Keratinocyte (primary cell): ENCODE results near the gene DAB1. TPM values are rescaled to one million over a fixed set of nuclear protein-coding genes. Genes with fewer than 3 reads are reported as not detected.

Experiments
- DNase-seq: peaks from one replicate; pipeline ENCODE4 v3.0.0-alpha.2; 2011; ENCODE audit warnings: low read depth, missing footprints, low spot score
- FAIRE-seq: peaks from 2 replicates; lab custom pipeline; 2011; peaks lifted over from hg19 to GRCh38; lab: Jason Lieb, UNC
- H2AFZ ChIP-seq: 2 replicates; pipeline ENCODE4 v1.6.0; 2012; ENCODE audit warnings: low read length, control low read depth, inconsistent platforms; ENCODE audit not compliant: control insufficient read depth
- H3K27ac ChIP-seq: 2 replicates; pipeline ENCODE4 v1.5.1; 2011; ENCODE audit warnings: low read length; ENCODE audit not compliant: control insufficient read depth, insufficient read depth
- H3K27me3 ChIP-seq: 3 replicates; pipeline ENCODE4 v1.6.0; 2011; ENCODE audit warnings: low read length; ENCODE audit not compliant: control insufficient read depth, insufficient read depth; ENCODE audit errors: extremely low read depth
- H3K36me3 ChIP-seq, 2 experiments: 2 replicates in 1 of 2; 3 replicates in 1 of 2; pipeline ENCODE4 v1.5.1; 2011; ENCODE audit warnings: low read length in 2 of 2, mild to moderate bottlenecking in 1 of 2; ENCODE audit not compliant: control insufficient read depth in 2 of 2, insufficient read depth in 2 of 2; ENCODE audit errors: extremely low read depth in 1 of 2
- H3K4me1 ChIP-seq: 3 replicates; pipeline ENCODE4 v1.5.1; 2011; ENCODE audit warnings: low read length; ENCODE audit not compliant: control insufficient read depth, insufficient read depth; ENCODE audit errors: extremely low read depth
- H3K4me2 ChIP-seq: 3 replicates; pipeline ENCODE4 v1.6.0; 2011; ENCODE audit warnings: low read depth, low read length; ENCODE audit not compliant: control insufficient read depth, insufficient read depth; ENCODE audit errors: extremely low read depth
- H3K4me3 ChIP-seq, 3 experiments: fragments of 200-600 bp in 1 of 3; sonication (generic) in 1 of 3; 2 replicates in 2 of 3; 3 replicates in 1 of 3; pipeline ENCODE4 v1.5.1; 2011 to 2016; ENCODE audit warnings: low read length in 3 of 3, mild to moderate bottlenecking in 3 of 3, control low read depth in 2 of 3, inconsistent platforms in 1 of 3, low read depth in 1 of 3, mixed read lengths in 1 of 3, mixed run types in 1 of 3, moderate library complexity in 1 of 3; ENCODE audit not compliant: control insufficient read depth in 2 of 3, insufficient read depth in 2 of 3; ENCODE audit errors: extremely low read depth in 1 of 3
- H3K79me2 ChIP-seq: 2 replicates; pipeline ENCODE4 v1.6.0; 2012; ENCODE audit warnings: low read length; ENCODE audit not compliant: control insufficient read depth, insufficient read depth
- H3K9ac ChIP-seq: 3 replicates; pipeline ENCODE4 v1.6.0; 2011; ENCODE audit warnings: low read length; ENCODE audit not compliant: control insufficient read depth, insufficient read depth; ENCODE audit errors: extremely low read depth
- H3K9me1 ChIP-seq: 3 replicates; pipeline ENCODE4 v1.6.0; 2011; ENCODE audit warnings: low read length; ENCODE audit not compliant: control insufficient read depth, insufficient read depth; ENCODE audit errors: extremely low read depth
- H3K9me3 ChIP-seq: 2 replicates; pipeline ENCODE4 v1.5.1; 2012; ENCODE audit warnings: low read depth, low read length; ENCODE audit not compliant: control insufficient read depth
- H4K20me1 ChIP-seq: 3 replicates; pipeline ENCODE4 v1.6.0; 2011; ENCODE audit warnings: low read length; ENCODE audit not compliant: control insufficient read depth, insufficient read depth; ENCODE audit errors: extremely low read depth
- EZH2 ChIP-seq: IDR thresholded peaks from one replicate; pipeline ENCODE4 v1.6.1; 2012; ENCODE audit warnings: inconsistent platforms, mild to moderate bottlenecking, low read length, moderate library complexity
- dilution Hi-C: fragments of 300-500 bp; cut with MboI; formaldehyde crosslinking; loops from one replicate; pipeline ENCODE4 v1.7.0; 2020; ENCODE audit warnings: low sequenced_read_pairs; ENCODE audit not compliant: extremely low pct_ligation_motif_present
- polyA plus RNA-seq, 5 experiments: library from polyadenylated mRNA; depleted of rRNA in 3 of 5; stranded (reverse) in 3 of 5; stranded (forward) in 1 of 5; unstranded in 1 of 5; fragments of >200 nt; gene quantifications; 1 replicate in 1 of 5; 2 replicates in 3 of 5; 3 replicates in 1 of 5; pipeline versions ENCODE4 v1.2.1 to v1.2.3, GENCODE V29; 2011 to 2012; ENCODE audit warnings: missing spikeins in 2 of 5, low read depth in 1 of 5, low replicate concordance in 1 of 5
- TF ChIP-seq, protein P1 (sequence below), 3 experiments: IDR thresholded peaks in 1 of 3; conservative IDR thresholded peaks in 1 of 3; optimal IDR thresholded peaks in 1 of 3; 2 replicates in 2 of 3; 3 replicates in 1 of 3; pipeline versions ENCODE3 to v1.5.1; 2011; ENCODE audit warnings: low read length in 3 of 3, mild to moderate bottlenecking in 3 of 3, moderate library complexity in 2 of 3, control low read depth in 1 of 3, inconsistent platforms in 1 of 3; ENCODE audit not compliant: insufficient read depth in 2 of 3; ENCODE audit errors: extremely low read depth in 1 of 3

The DAB1 gene
- polyA plus RNA-seq, 1 donor (not counting 4 experiments of a cell fraction or from before 2014, with no cell fraction given) = 0.01 TPM

DNA sequence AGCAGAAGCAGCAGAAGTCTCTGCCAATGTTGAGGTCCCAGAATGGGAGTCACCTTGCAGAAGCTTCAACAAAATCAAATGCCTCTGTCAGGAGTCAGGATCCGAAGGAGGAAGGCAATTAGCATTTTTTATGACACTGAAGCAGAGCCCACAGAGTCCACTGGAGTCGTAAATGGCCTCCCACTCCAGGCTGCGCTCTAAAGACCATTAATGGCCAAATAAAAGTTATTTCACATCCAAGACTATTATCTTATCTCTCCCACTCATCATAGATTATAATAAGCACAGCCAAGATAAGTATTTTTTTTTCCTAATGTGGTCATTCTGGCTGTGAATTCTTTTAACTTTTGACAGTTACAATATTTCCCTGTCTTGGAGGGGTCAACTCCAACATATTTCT is 267.0 kb downstream of the DAB1 start:
- Histone ChIP-seq H3K4me3 (no peak overlapping the region), H4K20me1 (no peaks in the 10 kb centered on the region), H3K79me2 (no peaks in the 10 kb centered on the region), H3K4me2 (no peak overlapping the region), H3K9me1 (no peaks in the 10 kb centered on the region), H3K4me1 (no peaks in the 10 kb centered on the region), H3K9me3 (no peaks in the 10 kb centered on the region), H2AFZ (no peak overlapping the region), H3K27ac (no peak overlapping the region), H3K27me3 (peaks cover 5% of the 10 kb centered on the region), H3K36me3 (no peaks in the 10 kb centered on the region), H3K9ac (no peak overlapping the region)
- dilution Hi-C loops = no loop called here
- FAIRE-seq (no peak), DNase-seq (no peak)
- no peak for TF ChIP-seq EZH2

- FAIRE-seq = no peak
- no peak overlapping the region for H3K4me3 ChIP-seq
Measured at GRCh38 chr1:57146100-57146499, 277.8 kb downstream of the DAB1 start.

More at GRCh38 chr1:57146100-57146499, 277.8 kb downstream of the DAB1 start:
- H3K4me1 ChIP-seq = no peaks in the 10 kb centered on the region
- no peak overlapping the region for H3K4me2 ChIP-seq
- H3K36me3 ChIP-seq = no peaks in the 10 kb centered on the region
- no peaks in the 10 kb centered on the region for H3K27me3 ChIP-seq
- dilution Hi-C loops = no loop called here
- H3K27ac ChIP-seq = no peak overlapping the region
- TF ChIP-seq, protein P1, sequence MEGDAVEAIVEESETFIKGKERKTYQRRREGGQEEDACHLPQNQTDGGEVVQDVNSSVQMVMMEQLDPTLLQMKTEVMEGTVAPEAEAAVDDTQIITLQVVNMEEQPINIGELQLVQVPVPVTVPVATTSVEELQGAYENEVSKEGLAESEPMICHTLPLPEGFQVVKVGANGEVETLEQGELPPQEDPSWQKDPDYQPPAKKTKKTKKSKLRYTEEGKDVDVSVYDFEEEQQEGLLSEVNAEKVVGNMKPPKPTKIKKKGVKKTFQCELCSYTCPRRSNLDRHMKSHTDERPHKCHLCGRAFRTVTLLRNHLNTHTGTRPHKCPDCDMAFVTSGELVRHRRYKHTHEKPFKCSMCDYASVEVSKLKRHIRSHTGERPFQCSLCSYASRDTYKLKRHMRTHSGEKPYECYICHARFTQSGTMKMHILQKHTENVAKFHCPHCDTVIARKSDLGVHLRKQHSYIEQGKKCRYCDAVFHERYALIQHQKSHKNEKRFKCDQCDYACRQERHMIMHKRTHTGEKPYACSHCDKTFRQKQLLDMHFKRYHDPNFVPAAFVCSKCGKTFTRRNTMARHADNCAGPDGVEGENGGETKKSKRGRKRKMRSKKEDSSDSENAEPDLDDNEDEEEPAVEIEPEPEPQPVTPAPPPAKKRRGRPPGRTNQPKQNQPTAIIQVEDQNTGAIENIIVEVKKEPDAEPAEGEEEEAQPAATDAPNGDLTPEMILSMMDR (optimal IDR thresholded peaks at IDR 0.05 in 1 of 3, IDR thresholded peaks at IDR 0.05 in 1 of 3, conservative IDR thresholded peaks at IDR 0.05 in 1 of 3; ENCODE audit: extremely low read depth in 1 of 3, insufficient read depth in 2 of 3, low read length in 3 of 3) = no peak
- TF ChIP-seq EZH2 = no peak
- no peaks in the 10 kb centered on the region for H4K20me1 ChIP-seq
- H3K9ac ChIP-seq = no peak overlapping the region
- H3K79me2 ChIP-seq = no peaks in the 10 kb centered on the region
- no peaks in the 10 kb centered on the region for H3K9me1 ChIP-seq
- H2AFZ ChIP-seq = no peak overlapping the region
- DNase-seq = no peak
- no peaks in the 10 kb centered on the region for H3K9me3 ChIP-seq
